GM12875 (cell line): ENCODE measurements around the gene MYO18B.

Experiments
- H3K4me3 ChIP-seq: one replicate; pipeline ENCODE4 v1.5.1; 2011; ENCODE audit warnings: low read depth, low read length, control low read depth
- CTCF ChIP-seq: IDR thresholded peaks from 2 replicates; pipeline ENCODE4 v1.5.1; 2011; ENCODE audit warnings: low read depth, mild to moderate bottlenecking, control low read depth, inconsistent platforms, low read length, moderate library complexity, borderline replicate concordance; ENCODE audit not compliant: insufficient read depth

MYO18B gene

GRCh38 chr22:25992331-25992730 is 250.3 kb downstream of the MYO18B start:
- no peak for TF ChIP-seq CTCF
- no peak overlapping the region for H3K4me3 ChIP-seq

GRCh38 chr22:25996669-25997068 is 254.7 kb downstream of the MYO18B start:
- no peak for TF ChIP-seq CTCF
- no peak overlapping the region for H3K4me3 ChIP-seq

- no peak for TF ChIP-seq CTCF
- H3K4me3 ChIP-seq: no peak overlapping the region
These were observed 256.1 kb downstream of the MYO18B start for GRCh38 chr22:25997886-25998775.

- H3K4me3 ChIP-seq: no peak overlapping the region
- TF ChIP-seq CTCF: no peak
These were observed 260.5 kb downstream of the MYO18B start for GRCh38 chr22:26002456-26002855.

- no peak for TF ChIP-seq CTCF
- no peak overlapping the region for H3K4me3 ChIP-seq
These were observed 262.5 kb downstream of the MYO18B start for GRCh38 chr22:26004477-26004876.

GRCh38 chr22:26008587-26008986 is 266.6 kb downstream of the MYO18B start:
- no peak for TF ChIP-seq CTCF
- H3K4me3 ChIP-seq: no peak overlapping the region

GRCh38 chr22:26016916-26017315 is 274.9 kb downstream of the MYO18B start:
- H3K4me3 ChIP-seq: no peak overlapping the region
- no peak for TF ChIP-seq CTCF
